K562 (cell line): Measurements from ENCODE around the gene C17orf78. TPM values are rescaled to one million over a fixed set of nuclear protein-coding genes. Genes with fewer than 3 reads are reported as not detected.
A peak's percentile ranks its signal among the peaks of the same experiment; 100 is the strongest.

Source experiments
- ARHGAP35 ChIP-seq: fragments of 450-650 bp; IDR thresholded peaks from 2 replicates; pipeline ENCODE4 v1.6.1; 2018; ENCODE audit not compliant: partially characterized antibody
- BRCA1 ChIP-seq, 2 experiments: fragments of 450-650 bp in 1 of 2; sonication (generic) in 1 of 2; formaldehyde crosslinking in 1 of 2; IDR thresholded peaks; 2 replicates each; pipeline versions ENCODE4 v1.5.0 to v1.6.1; 2017 to 2020; ENCODE audit warnings: mild to moderate bottlenecking in 1 of 2, missing genetic modification reagents in 1 of 2
- HLTF ChIP-seq: fragments of 450-650 bp; IDR thresholded peaks from 2 replicates; pipeline ENCODE4 v1.6.1; 2016
- L3MBTL2 ChIP-seq: fragments of 450-650 bp; IDR thresholded peaks from 2 replicates; pipeline ENCODE4 v1.6.1; 2016; ENCODE audit warnings: mild to moderate bottlenecking, moderate library complexity
- LCOR ChIP-seq: sonication (generic); formaldehyde crosslinking; IDR thresholded peaks from 2 replicates; pipeline ENCODE4 v1.8.0; 2022; ENCODE audit warnings: mild to moderate bottlenecking, missing genetic modification reagents
- MBD2 ChIP-seq: sonication (generic); IDR thresholded peaks from 2 replicates; pipeline ENCODE4 v1.6.1; 2016; ENCODE audit warnings: low read depth, borderline replicate concordance
- PHF20 ChIP-seq: fragments of 450-650 bp; IDR thresholded peaks from 2 replicates; pipeline ENCODE4 v1.6.1; 2018; ENCODE audit not compliant: partially characterized antibody
- PHF21A ChIP-seq: fragments of 450-650 bp; IDR thresholded peaks from 2 replicates; pipeline ENCODE4 v1.6.1; 2017; ENCODE audit warnings: low read depth, borderline replicate concordance
- SETDB1 ChIP-seq: IDR thresholded peaks from one replicate; pipeline ENCODE4 v1.6.1; 2012; ENCODE audit warnings: low read length, control low read depth, inconsistent platforms
- SPI1 ChIP-seq: IDR thresholded peaks from 2 replicates; pipeline ENCODE4 v1.6.1; 2011; ENCODE audit warnings: low read depth, low read length, control low read depth, borderline replicate concordance
- SREBF2 ChIP-seq: sonication (generic); formaldehyde crosslinking; IDR thresholded peaks from 2 replicates; pipeline ENCODE4 v1.4.0; 2020; ENCODE audit warnings: mild to moderate bottlenecking, missing genetic modification reagents
- ZNF766 ChIP-seq: fragments of 200-800 bp; sonication (Bioruptor generic); conservative IDR thresholded peaks from 2 replicates; pipeline ENCODE4 v1.6.1; 2016; ENCODE audit warnings: missing genetic modification characterization, missing compliant biosample characterization
- polyA plus RNA-seq, 8 experiments: library from polyadenylated mRNA; depleted of rRNA in 4 of 8; stranded (reverse) in 5 of 8; unstranded in 3 of 8; fragments of >200 nt; fragmentation: Nextera tagmentation in 2 of 8; fragmentation: Illumina TruSeq in 1 of 8; extraction: Ambion mirVana in 2 of 8; extraction: Trizol in 1 of 8; gene quantifications; 2 replicates each; pipeline versions ENCODE4 v1.2.1 to v1.2.3, GENCODE V29; 2011 to 2014; ENCODE audit warnings: inconsistent platforms in 1 of 8, missing spikeins in 1 of 8
- total RNA-seq, 7 experiments: library from RNA; depleted of rRNA in 6 of 7; stranded (reverse); fragments of >200 nt in 6 of 7; fragmentation: Illumina TruSeq in 2 of 7; extraction: Trizol in 2 of 7; gene quantifications; 2 replicates each; pipeline versions ENCODE4 v1.2.1 to v1.2.3, GENCODE V29; 2011 to 2021; ENCODE audit warnings: low replicate concordance in 1 of 7
- TF ChIP-seq, protein P1 (sequence below): sonication (generic); formaldehyde crosslinking; IDR thresholded peaks from 2 replicates; pipeline ENCODE4 v1.9.0; 2022; ENCODE audit warnings: mild to moderate bottlenecking, missing genetic modification reagents
- TF ChIP-seq, protein P2 (sequence below), 2 experiments: IDR thresholded peaks; 2 replicates each; pipeline ENCODE4 v1.6.1; 2012; ENCODE audit warnings: improper control_type of control experiment in 2 of 2, low read depth in 2 of 2, low read length in 2 of 2, borderline replicate concordance in 1 of 2
- TF ChIP-seq, protein P3 (sequence below): sonication (generic); formaldehyde crosslinking; IDR thresholded peaks from 2 replicates; pipeline ENCODE4 v1.8.0; 2022; ENCODE audit warnings: mild to moderate bottlenecking, missing genetic modification reagents
- TF ChIP-seq, protein P4 (sequence below): sonication (generic); IDR thresholded peaks from 2 replicates; pipeline ENCODE4 v1.6.1; 2016
- TF ChIP-seq, protein P5 (sequence below): fragments of 450-650 bp; IDR thresholded peaks from 2 replicates; pipeline ENCODE4 v1.6.1; 2016
- TF ChIP-seq, protein P6 (sequence below): fragments of 450-650 bp; IDR thresholded peaks from 2 replicates; pipeline ENCODE4 v1.6.1; 2017; ENCODE audit warnings: antibody characterized with exemption, mild to moderate bottlenecking

Gene C17orf78
- total and polyA plus RNA-seq, 9 of the 15 experiments (the other 6 are each of a cell fraction or from before 2014, with no cell fraction given), result not detected

DNA sequence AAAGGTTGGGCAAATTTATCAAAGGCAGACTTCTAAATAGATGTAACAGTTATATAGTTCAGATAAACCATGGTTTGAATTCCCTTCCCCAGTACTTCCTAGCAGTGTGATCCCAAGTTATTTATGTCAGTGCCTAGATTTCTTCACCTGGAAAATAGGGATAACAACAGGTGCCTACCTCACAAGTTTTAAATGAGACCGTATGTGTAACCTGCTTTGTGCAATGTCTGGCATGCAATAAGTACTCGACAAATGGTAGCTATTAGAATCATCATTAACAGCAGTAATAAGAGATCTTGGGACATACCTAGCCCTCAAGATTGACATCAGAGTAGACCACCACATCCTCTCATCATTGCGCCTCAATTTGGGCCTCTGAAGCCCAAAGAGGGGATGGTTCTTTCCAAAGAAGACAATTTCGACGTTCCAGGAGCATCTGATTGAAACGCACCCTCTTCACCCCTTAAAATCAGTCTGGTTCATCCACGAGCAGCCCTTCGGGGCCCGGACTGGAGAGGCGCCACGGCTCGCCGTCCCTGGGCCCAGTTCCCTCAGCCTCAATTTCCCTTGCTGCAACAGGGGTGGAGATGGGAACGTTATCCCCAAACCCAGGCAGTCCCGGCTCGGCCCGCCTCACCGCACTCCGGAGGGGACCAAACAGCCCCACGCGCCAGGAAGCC lies 30.3 kb downstream of the C17orf78 start (continued):
- TF ChIP-seq, protein P1, sequence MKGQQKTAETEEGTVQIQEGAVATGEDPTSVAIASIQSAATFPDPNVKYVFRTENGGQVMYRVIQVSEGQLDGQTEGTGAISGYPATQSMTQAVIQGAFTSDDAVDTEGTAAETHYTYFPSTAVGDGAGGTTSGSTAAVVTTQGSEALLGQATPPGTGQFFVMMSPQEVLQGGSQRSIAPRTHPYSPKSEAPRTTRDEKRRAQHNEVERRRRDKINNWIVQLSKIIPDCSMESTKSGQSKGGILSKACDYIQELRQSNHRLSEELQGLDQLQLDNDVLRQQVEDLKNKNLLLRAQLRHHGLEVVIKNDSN (CRISPR knock-in tag), result no peak
- TF ChIP-seq L3MBTL2, result peak; percentile 45
- TF ChIP-seq, protein P2, sequence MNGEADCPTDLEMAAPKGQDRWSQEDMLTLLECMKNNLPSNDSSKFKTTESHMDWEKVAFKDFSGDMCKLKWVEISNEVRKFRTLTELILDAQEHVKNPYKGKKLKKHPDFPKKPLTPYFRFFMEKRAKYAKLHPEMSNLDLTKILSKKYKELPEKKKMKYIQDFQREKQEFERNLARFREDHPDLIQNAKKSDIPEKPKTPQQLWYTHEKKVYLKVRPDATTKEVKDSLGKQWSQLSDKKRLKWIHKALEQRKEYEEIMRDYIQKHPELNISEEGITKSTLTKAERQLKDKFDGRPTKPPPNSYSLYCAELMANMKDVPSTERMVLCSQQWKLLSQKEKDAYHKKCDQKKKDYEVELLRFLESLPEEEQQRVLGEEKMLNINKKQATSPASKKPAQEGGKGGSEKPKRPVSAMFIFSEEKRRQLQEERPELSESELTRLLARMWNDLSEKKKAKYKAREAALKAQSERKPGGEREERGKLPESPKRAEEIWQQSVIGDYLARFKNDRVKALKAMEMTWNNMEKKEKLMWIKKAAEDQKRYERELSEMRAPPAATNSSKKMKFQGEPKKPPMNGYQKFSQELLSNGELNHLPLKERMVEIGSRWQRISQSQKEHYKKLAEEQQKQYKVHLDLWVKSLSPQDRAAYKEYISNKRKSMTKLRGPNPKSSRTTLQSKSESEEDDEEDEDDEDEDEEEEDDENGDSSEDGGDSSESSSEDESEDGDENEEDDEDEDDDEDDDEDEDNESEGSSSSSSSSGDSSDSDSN (IDR thresholded peaks at IDR 0.05; ENCODE audit: borderline replicate concordance in 1 of 2, low read depth in 2 of 2, low read length in 2 of 2), result peak in 1 of 2 experiments; percentile 75; a peak in 2 of 4 replicates
- no peak for TF ChIP-seq SETDB1
- TF ChIP-seq, protein P3, sequence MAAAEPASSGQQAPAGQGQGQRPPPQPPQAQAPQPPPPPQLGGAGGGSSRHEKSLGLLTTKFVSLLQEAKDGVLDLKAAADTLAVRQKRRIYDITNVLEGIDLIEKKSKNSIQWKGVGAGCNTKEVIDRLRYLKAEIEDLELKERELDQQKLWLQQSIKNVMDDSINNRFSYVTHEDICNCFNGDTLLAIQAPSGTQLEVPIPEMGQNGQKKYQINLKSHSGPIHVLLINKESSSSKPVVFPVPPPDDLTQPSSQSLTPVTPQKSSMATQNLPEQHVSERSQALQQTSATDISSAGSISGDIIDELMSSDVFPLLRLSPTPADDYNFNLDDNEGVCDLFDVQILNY (CRISPR knock-in tag), result no peak
- TF ChIP-seq HLTF, result no peak
- TF ChIP-seq, protein P4, sequence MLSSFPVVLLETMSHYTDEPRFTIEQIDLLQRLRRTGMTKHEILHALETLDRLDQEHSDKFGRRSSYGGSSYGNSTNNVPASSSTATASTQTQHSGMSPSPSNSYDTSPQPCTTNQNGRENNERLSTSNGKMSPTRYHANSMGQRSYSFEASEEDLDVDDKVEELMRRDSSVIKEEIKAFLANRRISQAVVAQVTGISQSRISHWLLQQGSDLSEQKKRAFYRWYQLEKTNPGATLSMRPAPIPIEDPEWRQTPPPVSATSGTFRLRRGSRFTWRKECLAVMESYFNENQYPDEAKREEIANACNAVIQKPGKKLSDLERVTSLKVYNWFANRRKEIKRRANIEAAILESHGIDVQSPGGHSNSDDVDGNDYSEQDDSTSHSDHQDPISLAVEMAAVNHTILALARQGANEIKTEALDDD, result no peak
- no peak for TF ChIP-seq ZNF766
- no peak for TF ChIP-seq ARHGAP35
- no peak for TF ChIP-seq SPI1
- TF ChIP-seq PHF20, result no peak
- TF ChIP-seq PHF21A, result no peak
- TF ChIP-seq, protein P5, sequence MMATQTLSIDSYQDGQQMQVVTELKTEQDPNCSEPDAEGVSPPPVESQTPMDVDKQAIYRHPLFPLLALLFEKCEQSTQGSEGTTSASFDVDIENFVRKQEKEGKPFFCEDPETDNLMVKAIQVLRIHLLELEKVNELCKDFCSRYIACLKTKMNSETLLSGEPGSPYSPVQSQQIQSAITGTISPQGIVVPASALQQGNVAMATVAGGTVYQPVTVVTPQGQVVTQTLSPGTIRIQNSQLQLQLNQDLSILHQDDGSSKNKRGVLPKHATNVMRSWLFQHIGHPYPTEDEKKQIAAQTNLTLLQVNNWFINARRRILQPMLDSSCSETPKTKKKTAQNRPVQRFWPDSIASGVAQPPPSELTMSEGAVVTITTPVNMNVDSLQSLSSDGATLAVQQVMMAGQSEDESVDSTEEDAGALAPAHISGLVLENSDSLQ, result 0 out of 2 replicates have a peak, but pooled peaks have one; percentile 4
- TF ChIP-seq, protein P6, sequence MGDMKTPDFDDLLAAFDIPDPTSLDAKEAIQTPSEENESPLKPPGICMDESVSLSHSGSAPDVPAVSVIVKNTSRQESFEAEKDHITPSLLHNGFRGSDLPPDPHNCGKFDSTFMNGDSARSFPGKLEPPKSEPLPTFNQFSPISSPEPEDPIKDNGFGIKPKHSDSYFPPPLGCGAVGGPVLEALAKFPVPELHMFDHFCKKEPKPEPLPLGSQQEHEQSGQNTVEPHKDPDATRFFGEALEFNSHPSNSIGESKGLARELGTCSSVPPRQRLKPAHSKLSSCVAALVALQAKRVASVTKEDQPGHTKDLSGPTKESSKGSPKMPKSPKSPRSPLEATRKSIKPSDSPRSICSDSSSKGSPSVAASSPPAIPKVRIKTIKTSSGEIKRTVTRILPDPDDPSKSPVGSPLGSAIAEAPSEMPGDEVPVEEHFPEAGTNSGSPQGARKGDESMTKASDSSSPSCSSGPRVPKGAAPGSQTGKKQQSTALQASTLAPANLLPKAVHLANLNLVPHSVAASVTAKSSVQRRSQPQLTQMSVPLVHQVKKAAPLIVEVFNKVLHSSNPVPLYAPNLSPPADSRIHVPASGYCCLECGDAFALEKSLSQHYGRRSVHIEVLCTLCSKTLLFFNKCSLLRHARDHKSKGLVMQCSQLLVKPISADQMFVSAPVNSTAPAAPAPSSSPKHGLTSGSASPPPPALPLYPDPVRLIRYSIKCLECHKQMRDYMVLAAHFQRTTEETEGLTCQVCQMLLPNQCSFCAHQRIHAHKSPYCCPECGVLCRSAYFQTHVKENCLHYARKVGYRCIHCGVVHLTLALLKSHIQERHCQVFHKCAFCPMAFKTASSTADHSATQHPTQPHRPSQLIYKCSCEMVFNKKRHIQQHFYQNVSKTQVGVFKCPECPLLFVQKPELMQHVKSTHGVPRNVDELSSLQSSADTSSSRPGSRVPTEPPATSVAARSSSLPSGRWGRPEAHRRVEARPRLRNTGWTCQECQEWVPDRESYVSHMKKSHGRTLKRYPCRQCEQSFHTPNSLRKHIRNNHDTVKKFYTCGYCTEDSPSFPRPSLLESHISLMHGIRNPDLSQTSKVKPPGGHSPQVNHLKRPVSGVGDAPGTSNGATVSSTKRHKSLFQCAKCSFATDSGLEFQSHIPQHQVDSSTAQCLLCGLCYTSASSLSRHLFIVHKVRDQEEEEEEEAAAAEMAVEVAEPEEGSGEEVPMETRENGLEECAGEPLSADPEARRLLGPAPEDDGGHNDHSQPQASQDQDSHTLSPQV, result peak; percentile 40; the same call in 1 of the 2 replicates
- TF ChIP-seq MBD2, result no peak
- TF ChIP-seq LCOR (CRISPR knock-in tag), result no peak
- TF ChIP-seq SREBF2 (CRISPR knock-in tag), result no peak
- TF ChIP-seq BRCA1 (IDR thresholded peaks at IDR 0.05), result no peak
- no peak for TF ChIP-seq BRCA1 (CRISPR knock-in tag; IDR thresholded peaks at IDR 0.05)
